ENCODE data around the gene ZMIZ1.

The ZMIZ1 gene

DNA sequence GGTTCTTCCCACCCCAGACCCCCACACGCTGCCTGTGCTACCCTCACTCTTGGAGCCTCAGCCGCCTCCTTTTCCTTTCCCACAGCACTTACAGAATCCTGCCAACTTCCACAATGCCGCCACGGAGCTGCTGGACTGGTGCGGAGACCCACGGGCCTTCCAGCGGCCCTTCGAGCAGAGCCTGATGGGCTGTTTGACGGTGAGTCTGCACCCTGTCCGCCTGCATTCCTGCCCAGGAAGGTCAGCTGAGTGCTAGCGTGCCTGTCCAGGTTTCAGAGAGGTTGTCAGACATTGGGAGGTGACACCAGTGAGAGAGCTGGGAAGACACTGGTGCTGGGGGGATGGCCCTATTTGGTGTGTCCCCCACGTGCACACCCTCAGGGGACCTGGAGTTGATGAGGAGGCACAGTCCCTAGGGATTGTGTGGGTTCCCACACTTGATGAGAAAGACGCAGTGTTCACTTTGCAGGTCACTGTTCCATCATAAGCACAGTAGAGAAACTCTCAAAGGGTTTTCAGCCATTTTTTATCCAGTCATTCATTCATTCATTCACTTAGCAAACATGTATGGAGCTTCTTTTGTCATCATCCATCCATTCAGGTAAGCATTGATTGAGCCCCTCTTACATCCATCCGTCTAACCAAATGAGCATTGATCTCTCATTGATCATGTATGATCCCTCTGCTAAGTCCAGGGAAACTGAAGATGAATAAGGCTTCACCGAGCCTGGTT is 139.7 kb downstream of the ZMIZ1 start:
- no peak for DNase-seq (ENCODE audit: low read depth)

DNA sequence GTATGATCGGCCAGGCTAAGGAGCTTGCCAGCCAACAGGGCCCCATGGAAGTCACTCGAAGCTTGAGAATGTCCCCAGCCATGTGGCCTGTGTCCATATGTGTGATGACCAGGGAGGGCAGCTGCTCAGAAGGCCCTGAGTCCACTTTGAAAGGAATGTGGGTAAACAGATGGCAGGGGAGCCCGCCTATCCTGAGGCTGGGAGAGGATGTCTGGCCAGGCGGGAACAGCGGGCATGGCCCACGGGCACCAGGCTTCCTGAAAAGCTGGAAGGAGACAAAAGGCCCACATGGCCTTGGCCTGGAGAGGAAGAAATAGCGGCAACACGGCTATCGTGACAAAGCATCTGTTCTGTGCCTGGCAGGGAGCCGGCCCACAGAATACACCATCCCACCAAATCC is 140.6 kb downstream of the ZMIZ1 start:
- no peak for DNase-seq (ENCODE audit: low read depth)

DNA sequence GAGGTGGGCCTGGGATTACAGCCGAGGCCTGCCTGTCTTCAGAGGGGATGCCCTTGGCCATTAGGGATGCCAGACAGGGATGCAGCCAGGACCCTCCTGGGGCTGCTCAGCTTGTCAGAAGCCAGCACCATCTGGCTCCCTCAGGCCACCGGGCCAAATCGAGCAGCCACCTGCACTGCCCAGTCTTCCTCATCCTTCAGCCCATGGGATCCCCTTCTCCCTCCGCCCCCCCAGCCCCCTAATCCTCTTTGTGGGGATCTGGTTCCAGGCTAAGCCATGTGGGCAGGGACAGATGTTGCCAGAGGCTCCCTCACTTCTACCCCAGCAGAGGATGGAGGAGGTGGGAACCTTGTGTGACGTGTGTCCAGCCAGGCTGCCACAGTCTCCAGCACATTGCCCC is 141.1 kb downstream of the ZMIZ1 start:
- no peak for DNase-seq (ENCODE audit: low read depth)

DNA sequence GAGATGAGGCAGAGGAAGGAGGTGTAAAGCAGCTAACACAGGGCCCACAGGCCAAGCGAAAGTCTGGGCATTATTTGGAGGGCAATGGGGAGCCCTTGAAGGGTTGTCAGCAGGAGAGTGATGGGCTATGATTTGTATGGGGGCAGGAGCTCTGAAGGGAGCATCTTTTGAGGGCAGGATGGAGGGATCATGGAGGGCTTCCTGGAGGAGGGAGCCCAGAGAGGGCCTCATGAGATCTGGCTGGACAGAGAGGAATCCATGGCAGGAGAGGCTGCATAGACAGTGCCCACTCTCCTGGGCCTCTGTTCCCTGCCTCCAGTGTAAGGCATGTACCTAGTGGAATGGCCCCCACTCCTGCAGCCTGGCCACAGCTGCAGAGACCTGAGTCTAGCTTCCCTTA is 141.9 kb downstream of the ZMIZ1 start:
- DNase-seq (ENCODE audit: low read depth): no peak

DNA sequence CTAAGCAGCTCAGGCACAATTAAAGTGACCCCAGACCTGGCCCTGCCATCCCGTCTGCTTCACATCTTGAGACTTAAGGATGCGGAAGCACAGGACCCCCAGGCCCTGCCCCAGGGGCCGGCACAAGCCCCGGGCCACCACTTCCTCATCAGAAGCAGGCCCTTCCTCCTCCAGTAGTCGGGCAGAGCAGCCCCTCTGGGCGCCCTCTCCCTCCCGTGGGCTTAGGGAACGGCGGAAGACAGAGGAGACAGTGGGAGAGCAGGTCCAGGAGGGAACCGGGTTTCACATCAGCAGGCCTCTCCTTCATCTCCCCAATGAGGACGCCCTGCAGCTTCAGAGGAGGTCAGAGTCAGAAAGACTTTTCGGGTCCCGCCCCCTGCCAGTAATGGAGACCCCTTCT is 142.8 kb downstream of the ZMIZ1 start:
- no peak for DNase-seq (ENCODE audit: low read depth)

DNA sequence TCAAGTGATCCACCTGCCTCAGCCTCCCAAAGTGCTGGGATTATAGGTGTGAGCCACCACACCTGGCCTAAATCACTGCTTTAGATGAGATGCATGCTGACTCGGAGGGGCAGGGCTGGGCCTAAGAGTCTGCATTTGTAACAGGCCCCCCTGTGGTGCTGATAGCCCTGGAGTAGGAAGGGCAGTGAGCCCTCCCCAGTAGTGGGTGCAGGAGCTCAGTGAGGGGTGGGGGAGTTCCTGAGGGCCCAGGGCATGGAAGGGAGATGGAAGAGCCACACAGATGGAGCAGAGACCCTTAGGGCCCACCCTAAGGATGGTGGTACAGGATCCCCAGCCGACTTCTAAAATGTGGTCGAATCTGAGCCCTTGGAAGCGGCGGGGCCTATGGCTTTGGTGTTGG is 146.8 kb downstream of the ZMIZ1 start:
- no peak for DNase-seq (ENCODE audit: low read depth)

DNA sequence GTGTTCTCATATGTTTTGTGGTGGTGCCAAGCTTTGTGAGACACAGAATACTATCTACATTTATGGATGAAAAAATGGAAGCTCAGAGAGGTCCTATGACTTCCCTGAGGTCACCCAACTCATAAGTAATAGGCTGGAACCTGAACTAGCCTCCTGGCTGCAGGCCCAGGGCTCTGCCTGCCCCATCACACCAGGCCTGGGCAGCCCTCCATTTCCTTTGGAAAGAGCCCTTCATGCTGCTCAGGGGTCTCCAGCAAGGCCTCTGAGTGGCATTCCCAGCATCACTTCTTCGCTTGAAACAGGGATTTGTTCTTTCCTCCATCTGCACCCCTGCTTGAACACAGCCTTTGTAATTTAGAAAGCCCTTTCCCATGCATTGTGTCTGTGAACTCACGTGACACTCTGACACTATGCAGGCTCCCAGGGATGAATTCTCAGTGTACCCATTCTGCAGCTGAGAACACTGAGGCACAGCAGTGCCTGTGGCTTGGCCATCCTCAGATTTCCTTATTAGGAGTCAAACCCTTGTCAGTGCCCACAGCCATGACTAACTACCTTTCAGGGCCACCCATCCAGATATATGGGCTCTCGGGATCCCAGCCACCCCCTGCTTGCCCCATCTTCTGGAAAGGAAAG is 150.7 kb downstream of the ZMIZ1 start:
- DNase-seq (ENCODE audit: low read depth): no peak

DNA sequence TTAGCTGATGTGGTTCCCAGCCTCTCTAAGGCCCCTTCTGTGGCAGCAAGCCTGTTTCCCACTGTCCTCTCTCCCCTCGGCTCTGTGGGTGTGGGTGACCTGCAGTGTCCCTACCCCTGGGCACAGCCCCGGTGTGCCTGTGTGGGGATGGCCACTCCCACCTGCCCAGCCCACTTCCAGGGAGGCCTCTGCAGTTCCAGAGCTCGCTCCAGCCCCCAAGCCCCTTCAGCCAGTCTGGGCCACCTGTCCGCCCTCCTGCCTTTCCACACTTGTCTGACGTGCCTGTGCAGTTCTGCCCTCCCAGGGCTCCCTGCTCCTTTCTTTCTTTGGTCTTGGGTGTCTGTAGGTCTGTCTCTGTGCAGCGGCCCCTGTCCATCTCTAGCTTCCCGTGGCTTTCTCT is 151.5 kb downstream of the ZMIZ1 start:
- DNase-seq (ENCODE audit: low read depth): no peak

DNA sequence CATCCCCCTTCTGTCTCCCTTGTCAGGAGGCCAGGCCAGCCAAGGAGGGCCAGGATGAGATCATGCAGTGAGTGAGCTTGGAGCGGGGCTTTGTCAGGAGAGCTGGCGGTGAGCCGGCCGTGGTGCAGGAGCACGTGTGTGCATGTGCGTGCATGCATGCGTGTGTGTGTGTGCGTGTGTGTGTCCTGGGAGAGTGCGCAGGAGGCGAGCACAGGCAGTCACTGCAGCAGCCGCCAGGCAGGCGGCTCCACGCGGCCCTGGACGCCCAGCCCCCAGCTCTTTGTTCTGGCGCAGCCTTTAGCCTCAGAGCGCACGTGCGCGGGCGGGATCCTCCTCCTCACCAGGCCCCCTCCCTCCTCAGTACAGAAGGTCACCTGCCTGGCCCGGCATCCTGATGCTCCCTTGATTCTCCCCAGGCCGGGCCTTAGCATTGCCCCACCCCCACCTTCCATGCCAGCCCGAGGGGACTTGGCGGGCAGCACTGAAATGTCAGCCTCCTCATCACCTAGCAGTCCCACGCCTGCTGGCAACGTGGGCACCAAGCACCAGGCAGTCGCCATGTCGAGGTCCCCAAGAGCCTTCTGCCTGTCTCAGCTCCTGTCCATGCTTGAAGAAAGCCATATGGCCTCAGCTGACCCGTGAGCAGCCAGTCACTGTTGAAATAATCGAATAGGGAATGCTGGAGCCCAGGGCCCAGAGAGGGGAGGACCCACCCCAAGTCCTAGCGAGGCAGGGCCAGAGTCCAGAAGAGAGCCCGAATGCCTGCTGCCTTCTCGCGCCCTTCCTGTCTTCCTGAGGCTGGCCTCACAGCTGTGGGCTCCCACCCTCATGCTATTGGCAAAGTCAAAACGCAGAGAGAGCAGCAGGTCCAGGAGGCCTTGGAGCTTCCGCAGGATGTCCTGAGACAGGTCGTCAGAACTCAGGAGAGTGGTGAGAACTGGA is 152.6 kb downstream of the ZMIZ1 start:
- DNase-seq (ENCODE audit: low read depth): no peak

DNA sequence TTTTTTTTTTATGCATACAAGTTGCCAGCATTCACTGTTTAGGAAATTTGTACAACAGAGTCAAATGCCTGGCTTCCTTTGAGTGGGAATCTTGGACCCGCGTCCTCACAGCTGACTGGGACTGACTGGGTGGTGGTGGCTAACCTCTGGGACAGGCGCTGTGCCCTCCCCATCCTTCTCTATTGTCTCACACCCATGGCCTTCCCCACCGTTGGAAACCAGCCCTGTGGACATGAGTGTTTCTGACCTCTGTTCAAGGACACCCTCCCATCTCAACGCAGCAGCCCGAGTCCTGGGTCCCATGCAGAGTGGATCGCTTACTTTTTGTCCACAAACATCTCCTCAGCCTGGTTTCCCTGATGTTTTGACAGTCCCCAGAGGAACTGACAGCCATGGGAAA is 153.4 kb downstream of the ZMIZ1 start:
- no peak for DNase-seq (ENCODE audit: low read depth)

DNA sequence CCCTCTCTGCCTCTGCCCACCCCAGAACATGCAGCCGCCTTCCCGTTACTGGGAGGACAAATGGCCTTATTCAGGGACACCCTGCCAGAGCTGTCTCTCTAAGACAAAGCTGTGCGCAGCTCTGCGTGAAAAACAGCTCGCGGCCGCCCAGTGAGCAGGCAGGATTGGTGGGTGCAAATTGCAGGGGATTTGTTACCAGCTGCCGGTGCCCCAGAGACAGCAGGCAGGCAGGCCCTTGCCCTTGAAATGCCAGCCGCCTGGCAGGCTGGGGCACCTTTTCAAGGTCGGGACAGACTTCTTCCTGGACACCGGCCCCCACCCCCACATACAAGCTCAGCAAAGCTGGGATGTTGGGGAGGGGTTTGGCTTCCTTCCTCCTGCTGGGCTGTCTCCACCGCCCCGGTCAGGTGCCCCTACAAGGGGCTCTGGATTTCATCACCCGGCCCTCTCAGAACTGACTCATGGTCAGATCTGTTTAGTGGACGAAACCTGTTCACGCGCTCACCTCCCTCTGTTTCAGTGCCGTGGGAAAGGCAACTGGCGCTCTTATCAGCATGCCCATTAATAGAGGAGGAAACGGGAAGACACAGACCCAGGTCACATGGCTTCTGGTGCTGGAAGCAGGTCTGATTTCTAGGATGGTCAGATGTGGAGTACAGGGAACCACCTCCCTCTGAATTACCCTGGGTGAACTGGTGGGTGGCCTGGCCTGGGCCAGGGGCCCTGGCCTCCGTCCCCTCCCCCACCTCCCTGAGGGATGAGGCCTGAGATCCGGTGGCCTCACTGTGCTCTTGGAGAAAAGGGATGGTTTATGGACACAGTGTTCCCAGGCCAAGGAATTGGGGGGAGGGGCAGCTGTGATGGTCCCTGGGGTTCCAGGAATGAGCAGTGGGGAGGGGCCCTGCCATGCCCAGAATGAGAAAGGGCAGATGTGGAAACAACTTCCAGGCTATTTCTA is 154.6 kb downstream of the ZMIZ1 start:
- no peak for DNase-seq (ENCODE audit: low read depth)

DNA sequence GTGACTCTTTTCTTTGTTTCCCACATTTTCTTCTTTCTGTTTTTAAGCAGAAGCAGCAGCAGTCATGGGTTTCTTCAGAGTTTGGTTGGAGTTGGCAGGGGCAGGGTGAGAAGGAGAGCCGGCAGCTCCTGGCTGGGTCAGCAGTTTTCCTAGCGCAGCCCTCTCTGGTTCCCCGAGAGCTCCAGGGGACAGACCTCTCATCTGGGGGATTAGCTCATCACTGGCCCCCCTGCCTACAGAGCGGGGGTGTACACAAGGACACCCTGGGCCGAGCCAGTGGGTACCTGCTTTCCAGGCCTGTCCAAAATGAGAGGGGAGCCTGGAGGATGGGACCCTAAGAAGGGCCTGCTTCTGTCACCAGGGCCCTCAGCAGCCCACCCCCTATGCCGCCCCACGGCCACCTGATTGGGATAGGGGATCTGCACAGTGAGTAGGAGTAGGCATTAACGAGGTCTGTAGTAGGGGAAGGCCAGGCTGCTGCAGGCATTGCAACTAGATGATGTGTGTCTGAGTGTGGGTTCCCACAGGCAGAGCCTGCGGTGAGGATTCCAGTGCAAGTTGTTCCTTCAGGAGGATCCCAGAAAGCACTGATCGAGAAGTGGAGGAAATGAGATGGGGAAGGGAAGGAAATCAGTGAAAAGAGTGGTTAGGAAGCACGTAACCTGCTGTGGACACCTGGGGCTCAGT is 155.6 kb downstream of the ZMIZ1 start:
- no peak for DNase-seq (ENCODE audit: low read depth)

DNA sequence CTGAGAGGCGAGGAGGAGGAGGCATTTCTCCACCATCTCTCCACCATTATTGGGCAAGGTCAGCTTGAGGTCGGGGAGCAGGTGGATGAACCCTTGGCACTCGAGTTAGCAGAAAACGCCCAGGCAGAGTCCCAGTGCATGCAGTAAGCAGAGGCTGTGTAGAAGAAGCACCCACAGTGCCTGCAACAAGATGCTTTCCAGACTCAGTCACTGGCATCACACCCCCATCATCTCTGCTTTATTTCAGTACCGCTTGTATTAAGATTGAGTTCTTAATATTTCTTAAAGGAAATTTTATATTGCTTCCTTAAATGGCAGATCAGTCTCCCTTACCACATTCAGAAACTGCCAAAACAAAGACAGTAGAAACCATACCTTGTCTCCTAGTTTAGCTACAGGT is 156.2 kb downstream of the ZMIZ1 start:
- DNase-seq (ENCODE audit: low read depth): no peak

DNA sequence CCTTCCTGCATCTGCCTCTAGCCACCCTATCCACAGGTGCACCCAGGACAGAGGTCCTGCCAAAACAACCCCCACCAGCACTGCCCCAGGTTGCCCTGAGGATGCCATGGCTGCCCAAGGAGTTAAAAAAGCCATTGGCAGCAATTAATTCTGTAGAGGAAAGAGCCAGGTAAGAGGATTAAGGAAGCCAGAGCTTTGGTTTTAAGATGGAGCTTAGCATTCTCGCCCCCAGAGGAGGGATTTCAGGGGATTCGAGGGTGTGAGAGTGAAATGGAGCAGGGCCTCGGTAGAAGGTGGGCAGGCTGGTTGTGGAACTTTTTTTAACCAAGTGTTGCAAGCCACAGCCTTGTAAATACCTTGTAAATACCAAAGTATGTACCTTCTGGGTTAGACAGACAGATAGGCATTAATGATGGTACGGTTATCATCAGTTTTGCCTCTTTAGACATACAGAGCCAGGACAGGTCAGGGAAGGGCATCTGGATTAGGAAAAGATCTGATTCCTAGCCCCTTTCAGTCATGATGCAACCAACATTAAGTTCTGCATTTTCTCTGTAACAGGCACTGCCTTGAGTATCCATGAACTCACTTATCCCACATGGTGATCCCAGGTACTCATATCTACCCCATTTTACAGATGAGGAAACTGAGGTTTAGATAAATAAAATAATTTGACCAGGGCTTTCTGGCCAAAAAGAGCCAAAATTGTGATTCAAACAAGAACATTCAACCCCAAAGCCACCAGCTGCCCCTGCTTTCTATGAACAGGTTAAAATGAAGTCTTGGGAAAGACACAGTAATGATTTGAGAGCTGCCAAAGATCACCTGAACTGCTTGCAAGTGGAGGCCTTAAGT is 157.9 kb downstream of the ZMIZ1 start:
- no peak for DNase-seq (ENCODE audit: low read depth)

DNA sequence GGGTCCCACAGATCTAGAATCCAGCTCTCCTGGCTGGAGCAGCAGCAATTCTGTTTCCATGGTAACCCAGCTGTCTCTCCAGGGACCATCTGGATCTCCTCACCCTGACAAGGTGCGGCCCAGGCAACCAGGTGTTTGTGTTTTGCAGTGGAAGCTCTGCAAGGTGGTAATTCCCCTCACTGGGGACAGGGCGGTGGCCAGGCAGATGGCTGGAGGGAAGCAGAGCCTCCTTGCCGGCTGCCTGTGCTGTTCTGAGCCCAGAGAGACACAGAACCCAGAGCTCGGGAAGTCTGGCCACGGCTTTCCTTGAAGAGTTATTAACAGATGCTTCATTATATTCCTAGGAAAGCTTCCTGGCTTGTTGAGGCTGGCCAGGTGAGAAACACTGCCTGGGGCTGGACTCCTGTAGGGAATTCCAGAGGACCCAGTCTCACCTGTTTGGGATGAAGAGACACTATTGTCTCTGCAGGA is 160.3 kb downstream of the ZMIZ1 start:
- DNase-seq (ENCODE audit: low read depth): no peak

DNA sequence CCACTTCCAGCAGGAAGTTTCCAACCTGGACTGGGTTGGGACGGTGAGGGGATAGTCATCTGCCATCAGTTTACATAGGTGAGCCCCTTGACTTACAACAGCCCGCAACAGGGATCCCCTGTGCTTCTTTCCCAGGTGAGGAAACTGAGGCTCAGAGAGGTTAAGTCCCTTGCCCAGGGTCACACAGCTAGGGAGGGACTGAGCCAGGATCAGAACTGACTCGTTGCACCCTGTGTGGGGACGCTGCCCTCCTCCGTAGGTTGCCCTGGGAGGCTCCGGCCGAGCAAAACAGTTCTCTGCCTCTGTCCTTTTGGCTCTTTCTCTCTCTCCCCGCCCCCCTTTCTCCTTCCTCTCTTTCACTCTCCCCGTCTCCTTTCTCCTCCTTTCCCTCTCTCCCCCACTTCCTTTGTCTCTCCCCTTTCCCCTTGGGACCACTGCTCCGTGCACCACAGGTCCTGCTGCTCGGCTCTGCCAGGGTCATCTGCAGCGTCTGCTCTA is 161.1 kb downstream of the ZMIZ1 start:
- DNase-seq (ENCODE audit: low read depth): no peak

DNA sequence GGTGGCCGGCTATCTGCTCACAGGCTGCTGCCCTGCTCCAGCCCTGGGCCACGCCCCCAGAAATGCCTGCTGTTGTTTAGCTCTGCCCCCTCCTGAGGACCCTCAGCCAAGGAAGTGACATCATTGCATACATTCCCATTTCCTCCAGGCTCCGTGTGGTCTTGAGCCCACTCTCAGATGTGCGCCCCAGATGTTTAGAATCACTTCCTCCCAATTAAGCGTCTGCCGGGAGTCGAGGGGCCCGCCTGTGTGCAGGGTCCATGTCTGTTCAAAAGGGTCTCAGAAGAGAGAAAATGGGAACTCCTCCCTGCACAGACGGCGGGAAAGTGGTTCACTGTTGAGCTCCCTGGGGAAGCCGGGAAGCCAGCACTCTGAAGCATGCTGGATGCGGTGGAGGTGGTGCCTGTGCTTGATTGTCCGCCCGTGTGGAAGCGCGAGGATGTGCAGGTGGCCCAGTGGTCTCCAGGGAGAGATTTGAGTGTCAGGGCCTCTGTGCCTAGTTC is 161.6 kb downstream of the ZMIZ1 start:
- DNase-seq (ENCODE audit: low read depth): no peak

DNA sequence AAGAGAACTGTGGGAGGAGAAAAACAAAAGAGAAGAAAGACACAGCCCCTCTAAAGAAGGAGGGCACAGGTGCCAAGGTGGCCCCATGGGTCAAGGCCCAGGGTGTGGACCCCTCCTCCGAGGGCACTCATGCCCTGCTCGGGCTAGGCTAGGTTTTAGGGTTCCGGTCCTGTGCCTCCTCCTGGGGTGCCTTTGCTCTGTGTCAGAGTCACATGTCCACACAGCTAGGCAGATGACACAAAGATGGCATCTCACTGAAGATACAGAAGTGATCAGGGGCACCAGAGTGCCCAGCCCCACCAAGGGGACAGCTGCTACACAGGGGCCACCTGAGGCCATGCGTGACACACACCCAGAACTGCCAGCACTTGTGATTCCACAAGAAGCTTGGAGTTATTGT is 162.1 kb downstream of the ZMIZ1 start:
- DNase-seq (ENCODE audit: low read depth): no peak

DNA sequence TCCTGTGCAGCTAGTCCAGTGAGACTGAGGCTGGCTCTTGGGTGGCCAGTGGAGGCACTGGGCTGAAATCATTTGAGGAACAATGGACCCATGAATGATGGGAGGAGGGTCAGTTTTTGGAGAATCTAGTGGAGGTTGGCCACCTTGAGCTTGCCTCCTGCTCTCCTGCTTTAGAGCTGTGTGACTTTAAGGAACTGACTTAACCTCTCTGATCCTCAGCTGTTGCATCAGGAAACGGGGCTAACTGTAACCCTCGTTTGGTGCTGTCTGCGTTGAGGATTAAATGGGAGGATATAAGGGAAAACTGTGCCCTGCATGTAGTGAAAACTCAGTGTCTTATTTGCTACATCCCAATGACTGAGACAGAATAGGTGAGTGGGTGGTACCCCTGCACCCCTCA is 163.1 kb downstream of the ZMIZ1 start:
- DNase-seq (ENCODE audit: low read depth): no peak

DNA sequence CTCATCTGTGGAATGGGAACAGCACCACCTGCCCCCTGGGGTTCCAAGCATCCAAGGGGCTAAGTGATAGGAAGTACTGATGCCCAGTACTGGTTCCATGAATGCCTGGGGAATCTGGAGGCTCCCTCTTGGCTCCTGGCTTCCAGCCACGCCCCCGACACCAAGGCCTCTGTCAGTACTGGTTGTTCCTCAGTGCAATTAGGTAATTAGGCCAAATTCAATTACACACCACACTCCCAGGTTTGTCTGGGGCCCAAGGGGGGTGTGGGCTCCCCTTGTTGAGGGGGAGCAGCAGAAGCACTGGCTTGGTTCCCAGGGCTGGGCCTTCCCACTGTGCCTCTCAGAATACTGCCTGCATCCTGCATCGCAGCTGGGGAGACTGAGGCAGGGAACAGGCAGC is 164.1 kb downstream of the ZMIZ1 start:
- DNase-seq (ENCODE audit: low read depth): no peak

All from activated T-helper 1 cell treated with Interleukin-2 at 50 U/mL for 16 hours (primary cell).